LNCaP clone FGC (cell line): ENCODE measurements around the gene UPB1.

Experiments
- DNase-seq: peaks from one replicate; pipeline ENCODE4 v3.0.0-alpha.2; 2011; ENCODE audit warnings: low read depth
- H3K4me3 ChIP-seq: 2 replicates; pipeline ENCODE4 v1.5.1; 2011; ENCODE audit warnings: mild to moderate bottlenecking, low read depth, low read length, control low read depth
- CTCF ChIP-seq: IDR thresholded peaks from 2 replicates; pipeline ENCODE4 v1.5.1; 2012; ENCODE audit warnings: mild to moderate bottlenecking; ENCODE audit not compliant: control insufficient read depth, insufficient read depth; ENCODE audit errors: extremely low read depth

UPB1 gene

GRCh38 chr22:24465566-24465965 is 29.6 kb upstream of the UPB1 start:
- no peak for TF ChIP-seq CTCF
- no peak for DNase-seq
- no peak overlapping the region for H3K4me3 ChIP-seq

GRCh38 chr22:24465975-24466374 is 29.2 kb upstream of the UPB1 start:
- no peak for TF ChIP-seq CTCF
- no peak for DNase-seq
- H3K4me3 ChIP-seq = no peak overlapping the region

- TF ChIP-seq CTCF = no peak
- no peak overlapping the region for H3K4me3 ChIP-seq
- DNase-seq = no peak
These were observed 28.3 kb upstream of the UPB1 start for GRCh38 chr22:24466716-24467328.

- H3K4me3 ChIP-seq = no peak overlapping the region
- TF ChIP-seq CTCF = no peak
- no peak for DNase-seq
These were observed 27.8 kb upstream of the UPB1 start for GRCh38 chr22:24467340-24467739.

GRCh38 chr22:24471570-24471969 is 23.6 kb upstream of the UPB1 start:
- no peak for DNase-seq

GRCh38 chr22:24473284-24473683 is 21.8 kb upstream of the UPB1 start:
- no peak for TF ChIP-seq CTCF
- no peak for DNase-seq
- H3K4me3 ChIP-seq = no peak overlapping the region

More at GRCh38 chr22:24471570-24471969, 23.6 kb upstream of the UPB1 start:
- H3K4me3 ChIP-seq = no peak overlapping the region
- TF ChIP-seq CTCF = no peak

- no peak for TF ChIP-seq CTCF
- no peak for DNase-seq
- H3K4me3 ChIP-seq = no peak overlapping the region
These were observed 20.9 kb upstream of the UPB1 start for GRCh38 chr22:24474221-24474620.
